Ascending aorta (tissue), 2 donors: Measurements from ENCODE around the gene PPP1R7. TPM values are rescaled to one million over a fixed set of nuclear protein-coding genes. Genes with fewer than 3 reads are reported as not detected.
A peak's percentile ranks its signal among the peaks of the same experiment; 100 is the strongest.

ENCODE experiments used
- DNase-seq, 2 donors: peaks; one replicate each; pipeline ENCODE4 v3.0.0-alpha.2; 2019; ENCODE audit warnings: low spot score in 2 of 2
- H3K27ac ChIP-seq, 2 donors: fragments of 200-600 bp; sonication (generic); one replicate each; pipeline ENCODE4 v1.5.1; 2016 to 2017; ENCODE audit warnings: mild to moderate bottlenecking in 1 of 2
- H3K27me3 ChIP-seq: fragments of 200-600 bp; sonication (generic); one replicate; pipeline ENCODE4 v1.5.1; 2017
- H3K36me3 ChIP-seq, 2 donors: fragments of 200-600 bp; sonication (generic); one replicate each; pipeline ENCODE4 v1.5.1; 2016
- H3K4me1 ChIP-seq, 2 donors: fragments of 200-600 bp; sonication (generic); one replicate each; pipeline ENCODE4 v1.5.1; 2016 to 2017; ENCODE audit warnings: mild to moderate bottlenecking in 1 of 2
- H3K4me3 ChIP-seq, 2 donors: fragments of 200-600 bp; sonication (generic); one replicate each; pipeline ENCODE4 v1.5.1; 2016 to 2017; ENCODE audit warnings: mild to moderate bottlenecking in 1 of 2
- H3K9me3 ChIP-seq, 2 donors: fragments of 200-600 bp; sonication (generic); one replicate each; pipeline ENCODE4 v1.5.1; 2016
- intact Hi-C: fragments of 100-400 bp; cut with DNase I; formaldehyde crosslinking; loops from one replicate; pipeline ENCODE4 v1.15.1; 2023
- total RNA-seq: library from RNA; depleted of rRNA; stranded (reverse); fragments of >200 nt; gene quantifications from one replicate; pipeline ENCODE4 v1.1.0, GENCODE V29; 2016
- TF ChIP-seq, protein P1 (sequence below), 3 experiments: fragments of 200-600 bp in 2 of 3; fragments of 450-650 bp in 1 of 3; sonication (generic) in 2 of 3; IDR thresholded peaks; one replicate each; pipeline ENCODE4 v1.5.1; 2016 to 2019; ENCODE audit warnings: antibody characterized with exemption in 3 of 3, mild to moderate bottlenecking in 1 of 3, moderate library complexity in 1 of 3

The PPP1R7 gene
- total RNA-seq, 1 donor from 2014 or later, result 4.2 TPM

DNA sequence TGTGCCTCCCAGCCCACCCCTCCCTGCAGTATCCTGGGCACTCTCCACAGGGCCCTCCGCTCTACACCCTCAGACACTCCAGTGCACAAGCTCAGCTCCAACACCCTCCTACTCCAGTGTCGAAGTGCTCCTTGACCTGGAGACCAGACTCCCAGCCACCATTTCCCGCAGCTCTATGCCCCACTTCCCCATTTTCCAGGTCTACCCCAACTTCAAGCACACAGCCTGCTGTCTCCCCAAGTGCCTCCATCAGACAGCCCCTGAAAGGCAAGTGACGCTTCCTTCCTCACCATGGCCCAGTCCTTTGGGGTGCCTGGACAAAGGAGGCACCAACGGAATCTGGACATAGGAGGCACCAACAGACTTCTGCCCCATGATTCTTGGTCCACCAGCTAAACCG is 8.2 kb upstream of the PPP1R7 start:
- H3K9me3 ChIP-seq, result no peaks in the 10 kb centered on the region
- H3K4me3 ChIP-seq, result no peak overlapping the region
- no peaks in the 10 kb centered on the region for H3K36me3 ChIP-seq
- H3K27ac ChIP-seq, result no peak overlapping the region
- no peak for DNase-seq
- H3K4me1 ChIP-seq, result no peaks in the 10 kb centered on the region
- intact Hi-C loops, result loop anchor here (10.0 kb wide), 1 partner anchor 577 kb away; the partner anchor contains the start of genes DUSP28 and RNPEPL1
- TF ChIP-seq, protein P1, sequence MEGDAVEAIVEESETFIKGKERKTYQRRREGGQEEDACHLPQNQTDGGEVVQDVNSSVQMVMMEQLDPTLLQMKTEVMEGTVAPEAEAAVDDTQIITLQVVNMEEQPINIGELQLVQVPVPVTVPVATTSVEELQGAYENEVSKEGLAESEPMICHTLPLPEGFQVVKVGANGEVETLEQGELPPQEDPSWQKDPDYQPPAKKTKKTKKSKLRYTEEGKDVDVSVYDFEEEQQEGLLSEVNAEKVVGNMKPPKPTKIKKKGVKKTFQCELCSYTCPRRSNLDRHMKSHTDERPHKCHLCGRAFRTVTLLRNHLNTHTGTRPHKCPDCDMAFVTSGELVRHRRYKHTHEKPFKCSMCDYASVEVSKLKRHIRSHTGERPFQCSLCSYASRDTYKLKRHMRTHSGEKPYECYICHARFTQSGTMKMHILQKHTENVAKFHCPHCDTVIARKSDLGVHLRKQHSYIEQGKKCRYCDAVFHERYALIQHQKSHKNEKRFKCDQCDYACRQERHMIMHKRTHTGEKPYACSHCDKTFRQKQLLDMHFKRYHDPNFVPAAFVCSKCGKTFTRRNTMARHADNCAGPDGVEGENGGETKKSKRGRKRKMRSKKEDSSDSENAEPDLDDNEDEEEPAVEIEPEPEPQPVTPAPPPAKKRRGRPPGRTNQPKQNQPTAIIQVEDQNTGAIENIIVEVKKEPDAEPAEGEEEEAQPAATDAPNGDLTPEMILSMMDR (IDR thresholded peaks at IDR 0.05), result no peak
- no peaks in the 10 kb centered on the region for H3K27me3 ChIP-seq

GRCh38 chr2:241142593-241142992 is 7.7 kb upstream of the PPP1R7 start:
- intact Hi-C loops, result loop anchor here (10.0 kb wide), 1 partner anchor 578 kb away; the partner anchor contains the start of genes DUSP28 and RNPEPL1
- DNase-seq, result no peak

DNA sequence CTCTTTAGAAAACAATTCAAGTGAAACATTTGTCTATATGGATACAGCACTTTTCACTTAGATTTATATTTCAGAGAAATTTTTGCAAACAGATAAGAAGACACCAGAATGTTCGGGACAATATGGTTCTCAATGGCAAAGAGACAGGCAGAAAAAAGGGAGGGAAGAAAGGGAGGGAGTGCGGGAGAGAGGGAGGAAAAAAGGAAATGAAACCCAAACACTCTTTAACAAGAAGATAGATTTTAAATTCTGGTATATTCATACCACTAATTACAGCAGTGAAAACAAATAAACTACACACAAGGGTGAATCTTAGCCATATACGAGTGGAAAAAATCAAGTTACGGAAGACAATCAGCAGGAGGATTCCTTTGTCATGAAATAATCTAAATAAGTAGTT is 4.0 kb upstream of the PPP1R7 start:
- Histone ChIP-seq H3K4me1 (peaks cover 0 to 11% of the 10 kb centered on the region in 2 donors), H3K36me3 (no peaks in the 10 kb centered on the region), H3K27ac (no peak overlapping the region), H3K9me3 (no peaks in the 10 kb centered on the region), H3K27me3 (no peaks in the 10 kb centered on the region), H3K4me3 (no peak overlapping the region)
- no peak for DNase-seq
- TF ChIP-seq, protein P1 (IDR thresholded peaks at IDR 0.05), result no peak
- intact Hi-C loops, result loop anchor here (5.0 to 10.0 kb wide), 2 partner anchors 126 to 581 kb away; partner anchors contain the start of genes DUSP28 and RNPEPL1

More at GRCh38 chr2:241142593-241142992, 7.7 kb upstream of the PPP1R7 start:
- no peaks in the 10 kb centered on the region for H3K9me3 ChIP-seq
- TF ChIP-seq, protein P1 (IDR thresholded peaks at IDR 0.05), result no peak
- H3K36me3 ChIP-seq, result no peaks in the 10 kb centered on the region
- H3K4me1 ChIP-seq, result no peaks in the 10 kb centered on the region
- H3K27me3 ChIP-seq, result no peaks in the 10 kb centered on the region
- no peak overlapping the region for H3K4me3 ChIP-seq
- H3K27ac ChIP-seq, result no peak overlapping the region

DNA sequence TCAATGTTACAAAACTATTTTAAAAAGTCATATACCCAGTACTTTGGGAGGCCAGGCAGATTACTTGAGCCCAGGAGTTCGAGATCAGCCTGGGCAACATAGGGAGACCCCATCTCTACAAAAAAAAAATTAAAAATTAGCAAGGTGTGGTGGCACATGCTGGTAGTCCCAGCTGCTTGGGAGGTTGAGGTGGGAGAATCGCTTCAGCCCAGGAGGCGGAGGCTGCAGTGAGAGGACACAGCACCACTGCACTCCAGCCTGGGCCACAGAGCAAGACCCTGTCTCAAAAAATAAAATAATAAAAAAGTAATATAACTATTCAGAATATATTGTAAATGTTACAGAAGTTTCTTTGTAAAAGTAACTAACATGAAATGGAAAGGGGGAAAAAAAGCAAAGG is 2.9 kb upstream of the PPP1R7 start:
- DNase-seq, result no peak
- no peaks in the 10 kb centered on the region for H3K9me3 ChIP-seq
- intact Hi-C loops, result loop anchor here (5.0 to 10.0 kb wide), 2 partner anchors 125 to 583 kb away; partner anchors contain the start of genes DUSP28 and RNPEPL1
- H3K27me3 ChIP-seq, result no peaks in the 10 kb centered on the region
- peaks cover 0 to 15% of the 10 kb centered on the region in 2 donors for H3K4me1 ChIP-seq
- H3K27ac ChIP-seq, result no peak overlapping the region
- H3K4me3 ChIP-seq, result no peak overlapping the region
- no peaks in the 10 kb centered on the region for H3K36me3 ChIP-seq
- TF ChIP-seq, protein P1 (IDR thresholded peaks at IDR 0.05), result no peak

- no peaks in the 10 kb centered on the region for H3K27me3 ChIP-seq
Measured at GRCh38 chr2:241148239-241148638, 2.0 kb upstream of the PPP1R7 start.

More at GRCh38 chr2:241148239-241148638, 2.0 kb upstream of the PPP1R7 start:
- Histone ChIP-seq H3K36me3 (peaks cover 0 to under 1% of the 10 kb centered on the region in 2 donors), H3K4me3 (peak overlapping the region in 1 of 2 donors; percentile 70), H3K27ac (no peak overlapping the region), H3K4me1 (peaks cover 0 to 15% of the 10 kb centered on the region in 2 donors), H3K9me3 (no peaks in the 10 kb centered on the region)
- TF ChIP-seq, protein P1 (IDR thresholded peaks at IDR 0.05), result no peak
- DNase-seq, result no peak
- intact Hi-C loops, result loop anchor here (2.0 to 10.0 kb wide), 3 partner anchors 124 to 583 kb away; partner anchors contain the start of genes DUSP28, HDLBP, RNPEPL1 and SEPTIN2
